22Rv1 (cell line): ENCODE data around the gene UBQLN4.
A peak's percentile ranks its signal among the peaks of the same experiment; 100 is the strongest.

Experiments used
- H3K27ac ChIP-seq: fragments of 450-650 bp; 2 replicates; pipeline ENCODE4 v1.5.1; 2017
- CTCF ChIP-seq: fragments of 450-650 bp; IDR thresholded peaks from 2 replicates; pipeline ENCODE4 v1.5.1; 2017; ENCODE audit warnings: mild to moderate bottlenecking
- ZFX ChIP-seq: fragments of 450-650 bp; IDR thresholded peaks from 2 replicates; pipeline ENCODE4 v1.6.1; 2017; ENCODE audit warnings: antibody characterized with exemption, borderline replicate concordance

UBQLN4 gene

GRCh38 chr1:156089704-156090103 is 36.1 kb upstream of the UBQLN4 start:
- H3K27ac ChIP-seq: no peak overlapping the region
- TF ChIP-seq ZFX: no peak
- TF ChIP-seq CTCF: no peak

- no peak overlapping the region for H3K27ac ChIP-seq
- no peak for TF ChIP-seq CTCF
- no peak for TF ChIP-seq ZFX
Observed at GRCh38 chr1:156086256-156086662, 32.7 kb upstream of the UBQLN4 start.

GRCh38 chr1:156083800-156084790 is 30.5 kb upstream of the UBQLN4 start:
- H3K27ac ChIP-seq: no peak overlapping the region
- TF ChIP-seq CTCF: no peak

GRCh38 chr1:156082309-156083091 is 28.9 kb upstream of the UBQLN4 start, which contains the start of gene MEX3A:
Gene MEX3A, minus strand, starts transcription at chr1:156082465. Its CDS starts 467 bp downstream, at chr1:156081998.
- H3K27ac ChIP-seq: peak within 1 kb of the TSS; percentile 59
- TF ChIP-seq CTCF (peak; percentile 9; the same call in 1 of the 2 replicates), ZFX (no peak)

GRCh38 chr1:156081917-156082308 is 28.3 kb upstream of the UBQLN4 start:
- H3K27ac ChIP-seq: peak overlapping the region; percentile 59
- TF ChIP-seq CTCF (no peak), ZFX (no peak)

- peak overlapping the region; percentile 59; the same call in 1 of the 2 replicates for H3K27ac ChIP-seq
- TF ChIP-seq ZFX (no peak), CTCF (no peak)
Observed at GRCh38 chr1:156081180-156081916, 27.8 kb upstream of the UBQLN4 start.
